ENCODE data around the gene DRGX. TPM values are rescaled to one million over a fixed set of nuclear protein-coding genes. Genes with fewer than 3 reads are reported as not detected.

DRGX gene
- total and polyA plus RNA-seq, 10 of the 15 experiments (the other 5 are each of a cell fraction or from before 2014, with no cell fraction given), result not detected

- TF ChIP-seq, protein P1, sequence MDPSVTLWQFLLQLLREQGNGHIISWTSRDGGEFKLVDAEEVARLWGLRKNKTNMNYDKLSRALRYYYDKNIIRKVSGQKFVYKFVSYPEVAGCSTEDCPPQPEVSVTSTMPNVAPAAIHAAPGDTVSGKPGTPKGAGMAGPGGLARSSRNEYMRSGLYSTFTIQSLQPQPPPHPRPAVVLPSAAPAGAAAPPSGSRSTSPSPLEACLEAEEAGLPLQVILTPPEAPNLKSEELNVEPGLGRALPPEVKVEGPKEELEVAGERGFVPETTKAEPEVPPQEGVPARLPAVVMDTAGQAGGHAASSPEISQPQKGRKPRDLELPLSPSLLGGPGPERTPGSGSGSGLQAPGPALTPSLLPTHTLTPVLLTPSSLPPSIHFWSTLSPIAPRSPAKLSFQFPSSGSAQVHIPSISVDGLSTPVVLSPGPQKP (IDR thresholded peaks at IDR 0.05; ENCODE audit: low read depth, low read length), result no peak
These were observed 76.7 kb downstream of the DRGX start (continued) for GRCh38 chr10:49319206-49319605.

DNA sequence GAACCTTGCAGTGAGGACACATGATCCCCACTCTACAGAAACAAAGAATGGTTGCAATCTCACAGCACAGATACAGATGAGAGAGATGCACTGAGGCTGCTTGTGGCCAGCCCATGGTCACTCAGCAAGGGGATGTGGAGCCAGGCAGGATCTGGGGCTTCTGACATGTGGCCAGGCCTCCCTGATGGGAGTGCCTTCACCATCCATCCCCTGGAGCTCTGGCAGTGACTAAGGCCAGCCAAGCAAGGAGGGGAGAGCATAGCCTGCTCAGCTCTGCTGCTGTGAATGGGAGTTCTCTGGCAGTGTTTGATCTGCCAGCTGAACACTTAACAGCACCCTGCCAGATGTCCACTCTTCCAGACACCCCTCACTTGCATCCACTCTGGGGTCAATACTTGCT is 77.1 kb downstream of the DRGX start:
- no TSS peak for BruUV-seq (replicated peaks)
- Histone ChIP-seq H3K79me2 (ENCODE audit: control insufficient read depth, insufficient read depth, low read length) (no peaks in the 10 kb centered on the region), H3K4me2 (ENCODE audit: control insufficient read depth, insufficient read depth) (no peak overlapping the region), H3K4me1 (ENCODE audit: control insufficient read depth, insufficient read depth, low read length) (no peaks in the 10 kb centered on the region), H3K36me3 (ENCODE audit: control insufficient read depth in 2 of 2, insufficient read depth in 2 of 2, low read length in 1 of 2) (no peaks in the 10 kb centered on the region), H3K9me3 (replicated peaks; ENCODE audit: control insufficient read depth, insufficient read depth, low read length) (no peaks in the 10 kb centered on the region), H4K20me1 (ENCODE audit: control insufficient read depth, insufficient read depth) (no peaks in the 10 kb centered on the region), H3K9ac (ENCODE audit: control insufficient read depth, insufficient read depth, low read length) (no peak overlapping the region), H3K4me3 (no peak overlapping the region), H3K27ac (ENCODE audit: control insufficient read depth, insufficient read depth) (no peak overlapping the region), H2AFZ (ENCODE audit: control insufficient read depth, low read depth, low read length) (no peak overlapping the region), H3K27me3 (replicated peaks in 1 of 2; ENCODE audit: control insufficient read depth in 2 of 2, insufficient read depth in 2 of 2, low read length in 1 of 2) (peaks cover 0 to 2% of the 10 kb centered on the region in 2 experiments; a peak in 2 of 4 replicates)
- FAIRE-seq (no peak), DNase-seq (ENCODE audit: low read depth, low spot score) (no peak), ATAC-seq (no peak)
- in situ Hi-C loops (cut with MboI) (no loop called here), intact Hi-C loops (cut with micrococcal nuclease; ENCODE audit: unreplicated experiment) (no loop called here)
- ChIA-PET POLR2A (no interaction called here), SMC1A (ENCODE audit: uncharacterized antibody, unreplicated experiment) (no interaction called here), RAD21 (ENCODE audit: unreplicated experiment) (no interaction called here), CTCF (interaction anchor here (0.7 to 1.6 kb wide), 2 partner anchors 9 to 11 kb away, joined by 3 read pairs; no protein-coding TSS in a partner anchor)
- TF ChIP-seq POLR2A (IDR thresholded peaks at IDR 0.05; ENCODE audit: low read depth, low read length), result no peak
- TF ChIP-seq RB1 (IDR thresholded peaks at IDR 0.05; ENCODE audit: borderline replicate concordance), result no peak
- no peak for TF ChIP-seq RBBP5 (conservative IDR thresholded peaks at IDR 0.05)
- no peak for TF ChIP-seq USF2 (IDR thresholded peaks at IDR 0.05; ENCODE audit: borderline replicate concordance, low read depth, low read length)
- no peak for TF ChIP-seq NFYB (IDR thresholded peaks at IDR 0.05; ENCODE audit: insufficient read depth, low read depth, low read length)
- TF ChIP-seq JUNB (IDR thresholded peaks at IDR 0.05), result no peak
- TF ChIP-seq SREBF2 (IDR thresholded peaks at IDR 0.05; ENCODE audit: low read length), result no peak
- no peak for TF ChIP-seq MXI1 (IDR thresholded peaks at IDR 0.05; ENCODE audit: low read depth, low read length)
- no peak for TF ChIP-seq HDAC2 (IDR thresholded peaks at IDR 0.05)
- no peak for TF ChIP-seq BRCA1 (IDR thresholded peaks at IDR 0.05; ENCODE audit: low read depth, low read length)
- TF ChIP-seq JUND (IDR thresholded peaks at IDR 0.05; ENCODE audit: low read depth, low read length), result no peak
- TF ChIP-seq, protein P2, sequence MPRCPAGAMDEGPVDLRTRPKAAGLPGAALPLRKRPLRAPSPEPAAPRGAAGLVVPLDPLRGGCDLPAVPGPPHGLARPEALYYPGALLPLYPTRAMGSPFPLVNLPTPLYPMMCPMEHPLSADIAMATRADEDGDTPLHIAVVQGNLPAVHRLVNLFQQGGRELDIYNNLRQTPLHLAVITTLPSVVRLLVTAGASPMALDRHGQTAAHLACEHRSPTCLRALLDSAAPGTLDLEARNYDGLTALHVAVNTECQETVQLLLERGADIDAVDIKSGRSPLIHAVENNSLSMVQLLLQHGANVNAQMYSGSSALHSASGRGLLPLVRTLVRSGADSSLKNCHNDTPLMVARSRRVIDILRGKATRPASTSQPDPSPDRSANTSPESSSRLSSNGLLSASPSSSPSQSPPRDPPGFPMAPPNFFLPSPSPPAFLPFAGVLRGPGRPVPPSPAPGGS (IDR thresholded peaks at IDR 0.05; ENCODE audit: borderline replicate concordance, insufficient read depth, low read depth, low read length, poor library complexity, severe bottlenecking), result no peak
- no peak for TF ChIP-seq IRF5 (IDR thresholded peaks at IDR 0.05; ENCODE audit: borderline replicate concordance)
- no peak for TF ChIP-seq ZBTB40 (IDR thresholded peaks at IDR 0.05; ENCODE audit: borderline replicate concordance)

Measured in GM12878 (cell line).